LNCAP (cell line): Measurements from ENCODE around the gene CHRNE.

ENCODE experiments used
- CTCF ChIP-seq: fragments of 450-650 bp; IDR thresholded peaks from 2 replicates; pipeline ENCODE4 v1.5.1; 2017; ENCODE audit warnings: mild to moderate bottlenecking

Gene CHRNE

DNA sequence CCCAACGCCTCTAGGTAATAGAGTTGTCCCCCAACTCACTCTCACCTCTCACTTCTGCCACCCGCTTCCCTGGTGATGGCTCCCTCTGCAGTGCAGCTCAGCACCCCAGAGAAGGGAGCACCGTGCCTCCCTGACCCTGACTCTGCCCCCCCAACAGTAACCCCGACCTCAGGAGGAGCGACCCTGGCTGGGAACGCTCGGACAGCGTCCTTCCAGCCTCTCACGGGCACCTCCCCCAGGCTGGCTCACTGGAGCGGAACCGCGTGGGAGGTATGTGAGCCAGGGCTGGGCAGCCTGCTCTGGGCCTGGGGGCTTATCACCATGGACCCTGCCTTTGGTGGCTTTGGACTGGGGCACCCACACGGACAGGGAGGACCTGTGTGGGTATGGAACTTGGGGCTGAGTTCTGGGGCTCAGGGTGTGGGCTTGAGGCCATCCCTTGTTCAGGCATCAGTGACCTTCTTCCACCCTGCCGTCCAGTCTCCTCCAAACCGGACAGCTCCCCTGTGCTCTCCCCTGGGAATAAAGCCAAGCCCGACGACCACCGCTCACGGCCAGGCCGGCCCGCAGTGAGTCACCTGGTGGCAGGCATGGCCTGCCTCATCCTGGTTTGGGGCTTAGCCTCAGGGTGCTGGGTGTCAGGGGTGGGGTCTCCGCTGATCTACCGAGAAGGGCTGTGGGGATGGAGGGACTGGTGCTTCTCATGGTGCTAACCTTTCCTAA, 10.2 kb downstream of the CHRNE start:
- TF ChIP-seq CTCF = no peak

- TF ChIP-seq CTCF = no peak
Observed at GRCh38 chr17:4891411-4892410, 11.2 kb downstream of the CHRNE start.

DNA sequence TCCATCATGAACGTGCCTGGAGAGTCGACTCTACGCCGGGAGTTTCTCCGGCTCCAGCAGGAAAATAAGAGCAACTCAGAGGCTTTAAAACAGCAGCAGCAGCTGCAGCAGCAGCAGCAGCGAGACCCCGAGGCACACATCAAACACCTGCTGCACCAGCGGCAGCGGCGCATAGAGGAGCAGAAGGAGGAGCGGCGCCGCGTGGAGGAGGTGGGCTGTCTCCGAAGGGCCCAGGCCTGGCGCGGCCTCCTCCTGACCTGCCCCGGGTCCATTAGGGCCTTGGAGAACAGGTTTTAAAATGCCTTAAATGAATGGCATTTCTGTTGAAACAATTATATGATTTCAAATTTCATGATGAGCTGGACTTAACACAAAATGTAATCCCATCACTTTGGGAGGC, 15.3 kb downstream of the CHRNE start:
- TF ChIP-seq CTCF = no peak

- no peak for TF ChIP-seq CTCF
Observed at GRCh38 chr17:4886830-4887229, 16.1 kb downstream of the CHRNE start.

GRCh38 chr17:4884489-4884888, 18.4 kb downstream of the CHRNE start:
- TF ChIP-seq CTCF = no peak

DNA sequence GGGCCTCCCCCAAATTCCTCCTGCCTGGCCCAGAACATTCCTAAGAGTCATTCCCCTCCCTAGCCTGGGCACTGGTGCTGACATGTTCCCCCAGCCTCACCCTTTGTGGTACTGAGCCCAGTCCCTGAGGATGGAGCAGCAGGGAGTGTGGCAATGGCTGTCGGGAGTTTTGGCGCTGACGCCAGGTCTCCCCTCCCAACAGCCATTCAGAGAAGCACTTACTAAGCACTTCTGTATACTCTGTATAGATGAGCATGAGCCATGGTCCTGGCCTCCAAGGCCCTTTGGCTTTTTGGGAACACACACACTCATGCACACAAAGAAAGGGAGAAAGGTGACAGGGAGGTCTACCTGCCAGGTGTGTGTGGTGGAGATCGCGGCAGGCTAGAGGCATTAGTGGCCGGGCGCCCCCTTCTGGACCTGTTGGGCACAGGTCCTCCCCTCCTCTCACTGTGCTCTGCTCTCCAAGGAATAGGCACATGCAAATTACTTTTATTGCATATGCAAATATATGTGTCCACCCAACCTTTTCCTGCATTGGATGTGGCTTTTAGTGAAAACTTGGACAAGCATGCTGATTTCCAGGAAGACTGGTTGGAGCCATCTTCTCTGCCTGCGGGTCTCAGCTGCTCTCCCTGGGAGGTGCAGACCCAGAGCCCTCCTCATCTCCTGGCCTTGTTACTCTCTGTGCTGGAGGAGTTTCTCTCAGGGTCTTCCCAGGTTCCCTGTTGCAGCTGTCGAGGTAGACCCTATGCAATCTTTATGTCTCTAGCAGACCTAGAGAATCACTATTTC, 20.9 kb downstream of the CHRNE start:
- TF ChIP-seq CTCF = peak; percentile 93

DNA sequence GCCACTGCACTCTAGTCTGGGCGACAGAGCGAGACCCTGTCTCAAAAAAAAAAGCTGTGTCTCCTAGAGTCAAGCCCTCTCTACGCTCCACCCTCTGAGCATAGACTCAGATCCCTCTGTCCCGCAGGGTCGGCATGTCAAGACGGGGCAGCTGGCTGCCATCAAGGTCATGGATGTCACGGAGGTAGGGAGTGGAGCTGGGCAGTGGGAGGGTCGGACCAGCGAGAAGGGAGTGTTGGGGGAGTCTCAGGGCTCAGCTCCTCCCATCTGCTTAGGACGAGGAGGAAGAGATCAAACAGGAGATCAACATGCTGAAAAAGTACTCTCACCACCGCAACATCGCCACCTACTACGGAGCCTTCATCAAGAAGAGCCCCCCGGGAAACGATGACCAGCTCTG, 22.0 kb downstream of the CHRNE start:
- TF ChIP-seq CTCF = no peak
